HFF-Myc (cell line): ENCODE measurements around the gene APBA2.

Experiments
- DNase-seq: peaks from one replicate; pipeline ENCODE4 v3.0.0-alpha.2; 2011; ENCODE audit warnings: low read depth; ENCODE audit errors: extremely low read depth
- H3K4me3 ChIP-seq: replicated peaks from 2 replicates; pipeline ENCODE4 v1.5.1; 2011; ENCODE audit warnings: low read depth, mild to moderate bottlenecking, control low read depth, low read length
- TF ChIP-seq, protein P1 (sequence below): IDR thresholded peaks from 2 replicates; pipeline ENCODE4 v1.5.1; 2012; ENCODE audit warnings: mild to moderate bottlenecking, low read depth, low read length, control low read depth; ENCODE audit errors: missing control alignments

APBA2 gene

DNA sequence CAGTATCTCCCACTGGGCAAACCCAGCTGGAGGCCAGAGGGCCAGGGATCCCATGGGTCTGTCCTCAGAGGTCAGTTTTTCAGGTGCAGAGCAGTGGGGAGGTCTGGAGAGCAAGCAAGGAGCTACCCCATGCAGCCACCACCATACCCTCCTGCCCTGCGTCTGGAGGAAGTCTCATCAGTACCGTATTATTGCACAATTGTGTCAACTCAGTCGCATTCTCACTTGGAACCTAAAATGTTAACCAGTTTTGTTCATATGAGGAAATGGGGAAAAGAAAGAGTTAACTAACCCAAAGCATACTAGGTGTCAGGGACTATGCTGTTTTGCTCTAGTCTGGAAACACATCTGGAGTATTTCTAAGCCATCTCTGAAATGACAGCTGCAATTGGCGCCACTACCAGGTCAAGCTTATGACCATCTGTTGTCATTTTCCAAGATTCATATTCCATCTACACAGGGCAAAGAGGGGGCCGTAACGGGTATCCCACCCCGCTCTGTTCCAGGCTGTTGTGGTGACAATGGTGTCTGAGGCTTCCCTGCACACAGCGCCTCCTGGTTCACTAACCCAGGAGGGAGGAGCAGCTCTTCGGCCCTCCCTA is 16.9 kb upstream of the APBA2 start:
- DNase-seq = no peak
- no peak overlapping the region for H3K4me3 ChIP-seq
- TF ChIP-seq, protein P1, sequence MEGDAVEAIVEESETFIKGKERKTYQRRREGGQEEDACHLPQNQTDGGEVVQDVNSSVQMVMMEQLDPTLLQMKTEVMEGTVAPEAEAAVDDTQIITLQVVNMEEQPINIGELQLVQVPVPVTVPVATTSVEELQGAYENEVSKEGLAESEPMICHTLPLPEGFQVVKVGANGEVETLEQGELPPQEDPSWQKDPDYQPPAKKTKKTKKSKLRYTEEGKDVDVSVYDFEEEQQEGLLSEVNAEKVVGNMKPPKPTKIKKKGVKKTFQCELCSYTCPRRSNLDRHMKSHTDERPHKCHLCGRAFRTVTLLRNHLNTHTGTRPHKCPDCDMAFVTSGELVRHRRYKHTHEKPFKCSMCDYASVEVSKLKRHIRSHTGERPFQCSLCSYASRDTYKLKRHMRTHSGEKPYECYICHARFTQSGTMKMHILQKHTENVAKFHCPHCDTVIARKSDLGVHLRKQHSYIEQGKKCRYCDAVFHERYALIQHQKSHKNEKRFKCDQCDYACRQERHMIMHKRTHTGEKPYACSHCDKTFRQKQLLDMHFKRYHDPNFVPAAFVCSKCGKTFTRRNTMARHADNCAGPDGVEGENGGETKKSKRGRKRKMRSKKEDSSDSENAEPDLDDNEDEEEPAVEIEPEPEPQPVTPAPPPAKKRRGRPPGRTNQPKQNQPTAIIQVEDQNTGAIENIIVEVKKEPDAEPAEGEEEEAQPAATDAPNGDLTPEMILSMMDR = no peak

DNA sequence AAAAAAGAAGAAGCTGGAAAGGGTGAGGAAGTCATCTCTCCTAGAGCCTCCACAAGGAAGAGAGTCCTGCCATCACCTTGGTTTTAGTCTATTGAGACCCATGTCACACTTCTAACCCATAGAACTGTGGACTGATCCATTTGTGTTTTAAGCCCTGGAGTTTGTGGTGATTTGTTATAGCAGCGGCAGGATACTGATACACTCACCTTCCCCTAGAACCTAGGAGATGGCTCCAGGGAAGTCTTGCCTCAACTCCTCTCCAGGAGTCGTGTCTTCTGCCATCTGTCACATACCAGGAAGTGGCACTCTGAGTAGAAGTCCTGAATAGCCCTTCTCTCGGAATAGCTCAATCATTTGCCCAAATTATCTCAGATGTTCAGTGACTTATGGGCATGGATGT is 14.6 kb upstream of the APBA2 start:
- TF ChIP-seq, protein P1 = no peak
- DNase-seq = no peak
- no peak overlapping the region for H3K4me3 ChIP-seq

DNA sequence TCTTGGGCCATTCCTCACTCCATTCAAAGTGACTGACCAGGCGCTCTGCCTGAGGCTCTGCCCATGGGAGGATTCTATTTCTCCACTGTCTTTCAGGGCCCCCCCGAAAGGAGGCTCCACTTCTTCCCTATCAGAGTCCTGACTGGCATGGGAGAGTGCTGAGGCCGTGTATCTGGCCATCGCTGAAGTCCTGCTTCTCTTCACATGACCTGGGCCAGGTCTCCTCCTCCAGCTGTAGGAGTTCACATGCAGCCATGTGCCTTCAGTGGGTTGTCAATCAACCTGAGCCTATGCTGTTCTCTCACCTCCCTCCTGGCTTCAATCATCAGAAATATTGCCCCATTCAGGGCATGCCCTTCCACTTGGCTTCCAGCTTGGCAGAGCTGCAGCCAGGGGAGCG is 12.8 kb upstream of the APBA2 start:
- no peak for DNase-seq
- no peak overlapping the region for H3K4me3 ChIP-seq

DNA sequence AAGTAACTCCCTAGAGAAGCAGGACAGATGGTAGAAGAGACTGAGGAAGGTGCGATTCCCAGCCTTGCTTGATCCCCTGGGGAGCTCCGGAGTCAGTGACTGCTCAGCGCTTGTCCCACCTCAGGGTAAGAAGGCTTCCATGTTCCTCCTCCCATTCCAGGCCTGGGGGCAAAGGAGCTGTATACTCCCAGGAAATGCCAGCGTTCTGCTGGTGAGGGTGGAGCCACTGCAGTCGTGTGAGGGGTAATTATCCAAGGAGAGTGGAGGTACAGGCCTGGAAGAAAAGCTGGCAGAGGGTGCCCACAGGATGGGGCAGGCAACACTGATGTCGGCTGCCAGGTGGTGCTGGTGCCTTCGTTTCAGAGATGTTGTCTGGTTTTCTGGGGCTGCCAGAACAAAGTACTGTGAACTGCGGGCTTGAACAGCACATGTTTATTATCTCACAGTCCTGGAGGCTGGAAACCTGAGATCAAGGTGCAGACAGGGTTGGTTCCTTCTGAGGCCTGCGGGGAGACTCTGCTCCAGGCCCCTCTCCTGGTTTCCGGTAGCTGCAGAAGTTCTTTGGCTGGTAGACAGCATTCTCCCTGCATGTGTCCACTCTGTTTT is 12.1 kb upstream of the APBA2 start:
- TF ChIP-seq, protein P1 = no peak
- DNase-seq = no peak

More for the DNA sequence above, 12.8 kb upstream of the APBA2 start:
- TF ChIP-seq, protein P1 = no peak

DNA sequence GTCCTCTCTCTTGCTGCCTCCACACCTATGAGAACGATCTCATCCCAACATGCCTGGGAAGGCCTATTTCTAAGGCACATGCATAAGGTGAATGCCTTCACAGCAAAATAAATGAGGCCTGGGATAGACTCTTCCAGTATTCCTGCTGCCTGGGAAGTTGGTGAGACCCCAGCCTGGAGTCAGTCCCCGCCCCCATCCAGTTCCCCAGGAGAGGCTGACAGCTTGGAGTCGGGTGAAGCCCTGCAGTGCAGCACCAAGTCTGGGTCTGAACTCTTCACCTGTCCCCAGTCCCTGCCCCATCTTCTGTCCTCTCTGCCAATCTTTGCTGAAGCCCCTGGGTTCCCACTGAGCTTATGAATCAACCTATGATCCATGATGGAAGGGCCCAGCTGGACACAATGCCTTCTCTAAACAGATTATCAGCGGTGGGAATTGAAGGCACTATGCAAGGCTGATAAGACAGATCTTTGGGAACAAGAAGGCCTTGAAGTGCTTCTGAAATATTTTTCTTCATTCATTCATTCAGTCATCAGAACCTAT is 10.2 kb upstream of the APBA2 start:
- DNase-seq = no peak
- TF ChIP-seq, protein P1 = no peak
- H3K4me3 ChIP-seq = no peak overlapping the region

More for the DNA sequence above, 12.1 kb upstream of the APBA2 start:
- no peak overlapping the region for H3K4me3 ChIP-seq

DNA sequence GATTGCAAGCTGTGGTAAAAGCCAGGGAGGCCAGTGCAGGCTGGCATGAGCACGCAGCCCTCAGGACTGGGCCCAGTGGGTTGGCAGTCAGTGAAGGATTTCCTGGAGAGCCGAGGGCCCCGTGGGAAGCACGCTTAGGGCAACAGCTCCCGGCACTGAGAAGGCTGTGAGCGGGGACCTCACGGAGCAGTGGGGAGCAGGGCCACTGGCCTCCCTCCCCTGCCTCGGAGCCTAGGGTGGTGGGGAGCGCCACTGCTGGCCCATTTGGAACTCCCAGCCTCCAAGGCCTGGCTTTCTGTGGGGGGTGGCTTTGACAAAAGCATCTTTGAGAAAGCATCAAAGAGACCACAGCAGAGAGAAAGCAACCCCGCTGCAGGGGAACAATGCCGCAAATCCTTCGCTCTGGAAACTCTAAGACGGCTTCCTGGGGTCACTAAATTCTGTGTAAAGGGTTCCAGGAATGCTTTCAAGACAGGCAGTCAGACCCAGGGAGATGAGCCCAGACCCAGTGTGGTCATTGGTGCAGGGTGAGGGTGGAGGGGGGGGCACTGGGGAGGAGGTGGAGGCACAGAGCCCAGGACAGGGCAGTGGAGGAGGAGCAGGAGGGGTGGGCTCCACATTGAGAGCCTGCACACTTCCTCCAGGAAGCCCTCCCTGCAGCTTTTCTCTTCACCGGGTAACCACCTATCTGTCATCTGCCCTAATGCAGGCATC is 9.5 kb upstream of the APBA2 start:
- no peak overlapping the region for H3K4me3 ChIP-seq
- TF ChIP-seq, protein P1 = no peak
- no peak for DNase-seq
